Activated naive CD8-positive, alpha-beta T cell treated with anti-CD3 and anti-CD28 coated beads, Interleukin-2, amount 10 ng/mL, durations not matched to agents 7 days and 5 days (primary cell): ENCODE measurements around the gene TNPO1. TPM values are rescaled to one million over a fixed set of nuclear protein-coding genes. Genes with fewer than 3 reads are reported as not detected.
"Not testable (repeated sequence)": the region's sequence is repeated elsewhere in the genome, so short reads cannot be mapped to it uniquely, and the experiment has no call there.

ENCODE experiments used
- ATAC-seq: fragments of 150-1000 bp; cut with Tn5 transposase; one replicate; pipeline ENCODE4 v1.10.0; 2021; ENCODE audit warnings: low read depth, moderate library complexity
- POLR2A ChIA-PET: fragments of 350-600 bp; sonication (Branson Sonifier 250); formaldehyde crosslinking; loops from one replicate; lab custom pipeline; 2021; ENCODE audit warnings: antibody characterized with exemption; lab: Charles Lee
- DNase-seq: peaks from one replicate; pipeline ENCODE4 v3.0.0; 2021
- H3K27ac Mint-ChIP-seq: one replicate; pipeline ENCODE4 v1.8.0; 2022; ENCODE audit warnings: mild to moderate bottlenecking, mixed read lengths
- H3K27me3 Mint-ChIP-seq: one replicate; pipeline ENCODE4 v1.8.0; 2022; ENCODE audit warnings: mild to moderate bottlenecking, moderate library complexity, mixed read lengths
- H3K36me3 Mint-ChIP-seq: one replicate; pipeline ENCODE4 v1.8.0; 2021; ENCODE audit warnings: mild to moderate bottlenecking, mixed read lengths
- H3K4me1 Mint-ChIP-seq: one replicate; pipeline ENCODE4 v1.8.0; 2021; ENCODE audit warnings: mixed read lengths
- H3K4me3 Mint-ChIP-seq: one replicate; pipeline ENCODE4 v1.8.0; 2022; ENCODE audit warnings: mild to moderate bottlenecking, moderate library complexity, mixed read lengths
- H3K9me3 Mint-ChIP-seq: one replicate; pipeline ENCODE4 v1.8.0; 2021; ENCODE audit warnings: mixed read lengths
- total RNA-seq, 2 experiments: library from RNA; stranded (reverse); gene quantifications; one replicate each; pipeline ENCODE4 v1.2.3, GENCODE V29; 2021

TNPO1 gene
- total RNA-seq, 2 experiments from 2014 or later: 76.2 to 81.0 TPM

- DNase-seq, H3K36me3 Mint-ChIP-seq, H3K4me1 Mint-ChIP-seq, H3K4me3 Mint-ChIP-seq, H3K9me3 Mint-ChIP-seq, POLR2A ChIA-PET, H3K27ac Mint-ChIP-seq, ATAC-seq: not testable (repeated sequence)
- H3K27me3 Mint-ChIP-seq: peaks cover 12% of the 10 kb centered on the region
Observed at GRCh38 chr5:72932686-72933085, 116.2 kb downstream of the TNPO1 start.

- H3K4me3 Mint-ChIP-seq, H3K4me1 Mint-ChIP-seq, ATAC-seq, POLR2A ChIA-PET, H3K36me3 Mint-ChIP-seq, H3K9me3 Mint-ChIP-seq, H3K27ac Mint-ChIP-seq, DNase-seq: not testable (repeated sequence)
- peaks cover 28% of the 10 kb centered on the region for H3K27me3 Mint-ChIP-seq
Observed at GRCh38 chr5:72934953-72935725, 118.7 kb downstream of the TNPO1 start.

DNA sequence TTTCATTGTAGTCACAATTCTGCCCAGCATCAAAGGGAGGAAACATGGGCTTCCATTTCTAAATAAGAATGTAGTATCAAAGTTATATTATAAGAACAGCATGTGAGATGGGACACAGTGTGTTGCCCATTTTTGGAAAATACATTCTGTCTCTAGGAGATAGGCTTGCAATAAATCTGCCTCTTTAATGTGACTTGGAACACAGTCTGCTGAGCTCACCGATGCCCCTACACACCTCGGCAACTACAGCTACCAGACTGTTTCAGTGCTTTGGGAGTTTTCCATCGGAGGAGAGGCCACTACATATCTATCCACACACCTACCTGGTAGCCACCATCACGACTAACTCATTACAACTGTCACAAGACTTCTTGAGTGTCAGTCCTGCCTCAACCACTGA is 120.4 kb downstream of the TNPO1 start:
- ATAC-seq (no peak), DNase-seq (no peak)
- H3K27ac Mint-ChIP-seq: no peak overlapping the region
- no peaks in the 10 kb centered on the region for H3K4me1 Mint-ChIP-seq
- peaks cover 22% of the 10 kb centered on the region for H3K27me3 Mint-ChIP-seq
- POLR2A ChIA-PET: no interaction called here
- no peaks in the 10 kb centered on the region for H3K36me3 Mint-ChIP-seq
- H3K9me3 Mint-ChIP-seq: no peaks in the 10 kb centered on the region
- no peak overlapping the region for H3K4me3 Mint-ChIP-seq

- Mint-ChIP-seq H3K27me3 (peaks cover 22% of the 10 kb centered on the region), H3K4me3 (no peak overlapping the region), H3K4me1 (no peaks in the 10 kb centered on the region), H3K36me3 (no peaks in the 10 kb centered on the region), H3K9me3 (no peaks in the 10 kb centered on the region), H3K27ac (no peak overlapping the region)
- no peak for ATAC-seq
- POLR2A ChIA-PET: no interaction called here
- DNase-seq: no peak
Observed at GRCh38 chr5:72937517-72938061, 121.1 kb downstream of the TNPO1 start.

GRCh38 chr5:72938206-72938605 is 121.7 kb downstream of the TNPO1 start:
- DNase-seq: no peak
- Mint-ChIP-seq H3K36me3 (no peaks in the 10 kb centered on the region), H3K27ac (no peak overlapping the region), H3K9me3 (no peaks in the 10 kb centered on the region), H3K27me3 (peaks cover 20% of the 10 kb centered on the region), H3K4me1 (no peaks in the 10 kb centered on the region), H3K4me3 (no peak overlapping the region)
- POLR2A ChIA-PET: no interaction called here
- ATAC-seq: no peak

GRCh38 chr5:72940082-72940481 is 123.6 kb downstream of the TNPO1 start:
- DNase-seq (no peak), ATAC-seq (no peak)
- Mint-ChIP-seq H3K9me3 (no peaks in the 10 kb centered on the region), H3K4me3 (no peak overlapping the region), H3K27me3 (peaks cover 24% of the 10 kb centered on the region), H3K36me3 (no peaks in the 10 kb centered on the region), H3K4me1 (no peaks in the 10 kb centered on the region), H3K27ac (no peak overlapping the region)
- POLR2A ChIA-PET: no interaction called here

DNA sequence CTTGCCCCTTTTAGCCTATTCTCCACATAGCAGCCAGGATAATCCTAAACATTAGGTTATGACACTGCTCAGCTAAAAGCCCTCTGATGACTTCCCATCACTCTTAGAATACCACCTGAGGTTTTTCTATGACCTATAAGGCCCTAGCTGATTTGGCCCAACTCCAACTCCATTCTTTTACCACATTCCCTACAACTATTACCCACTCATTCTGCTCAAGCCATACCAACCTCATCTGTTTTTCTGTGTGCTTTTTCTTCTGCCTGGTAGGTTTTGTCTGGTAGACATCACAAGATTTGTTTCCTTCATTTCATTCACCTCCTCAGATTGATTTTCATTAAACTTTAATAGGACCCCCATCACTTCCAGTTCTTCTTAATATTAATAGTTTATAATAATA is 126.8 kb downstream of the TNPO1 start:
- POLR2A ChIA-PET: no interaction called here
- Mint-ChIP-seq H3K9me3 (no peaks in the 10 kb centered on the region), H3K4me1 (no peaks in the 10 kb centered on the region), H3K4me3 (no peak overlapping the region), H3K36me3 (no peaks in the 10 kb centered on the region), H3K27ac (no peak overlapping the region), H3K27me3 (peaks cover 21% of the 10 kb centered on the region)
- no peak for ATAC-seq
- no peak for DNase-seq

DNA sequence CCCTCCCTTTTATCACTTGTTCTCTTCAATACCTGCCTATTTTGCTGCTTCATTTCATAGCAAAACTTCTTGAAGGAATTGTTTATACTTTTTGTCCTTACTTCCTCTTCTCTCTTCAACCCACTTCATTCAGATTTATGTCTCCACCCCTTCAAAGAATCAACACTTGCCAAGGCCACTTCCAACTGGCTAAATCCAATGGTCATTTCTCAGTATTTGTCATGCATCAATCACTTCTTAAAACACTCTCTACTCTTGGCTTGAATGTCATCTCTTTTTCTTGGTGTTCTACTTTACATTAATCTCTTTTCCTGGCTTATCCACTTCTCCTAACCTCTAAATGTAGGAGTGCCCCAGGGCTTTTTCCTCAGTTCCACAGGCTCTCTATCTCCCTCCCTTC is 131.0 kb downstream of the TNPO1 start:
- H3K27me3 Mint-ChIP-seq: peaks cover 29% of the 10 kb centered on the region
- POLR2A ChIA-PET: no interaction called here

DNA sequence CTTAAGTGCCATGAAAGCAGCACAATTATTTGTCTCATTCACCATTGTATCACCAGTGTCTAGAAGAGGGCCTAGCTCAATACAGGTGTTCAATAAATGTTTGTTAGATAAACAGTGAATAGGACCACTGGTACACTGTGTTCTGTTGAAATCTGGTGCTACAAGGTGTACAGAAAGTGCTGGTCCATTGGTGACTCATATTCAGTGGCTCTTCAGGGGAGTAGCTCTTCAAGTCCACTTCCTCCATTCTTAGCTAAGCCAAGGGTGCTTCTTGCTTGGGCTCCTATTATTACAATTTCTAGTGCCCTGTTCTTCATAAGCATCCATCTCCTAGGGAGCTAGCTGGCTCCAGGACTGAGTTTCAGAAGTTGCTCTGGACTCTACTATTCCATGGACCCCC is 133.0 kb downstream of the TNPO1 start:
- Mint-ChIP-seq H3K4me1 (no peaks in the 10 kb centered on the region), H3K4me3 (no peak overlapping the region), H3K27ac (no peak overlapping the region), H3K9me3 (no peaks in the 10 kb centered on the region), H3K27me3 (peaks cover 38% of the 10 kb centered on the region), H3K36me3 (no peaks in the 10 kb centered on the region)
- no peak for DNase-seq
- POLR2A ChIA-PET: no interaction called here
- ATAC-seq: no peak

More for the DNA sequence above, 131.0 kb downstream of the TNPO1 start:
- ATAC-seq (no peak), DNase-seq (no peak)
- Mint-ChIP-seq H3K4me1 (no peaks in the 10 kb centered on the region), H3K4me3 (no peak overlapping the region), H3K36me3 (no peaks in the 10 kb centered on the region), H3K27ac (no peak overlapping the region), H3K9me3 (no peaks in the 10 kb centered on the region)

- H3K9me3 Mint-ChIP-seq: no peaks in the 10 kb centered on the region
- no peak for DNase-seq
- ATAC-seq: no peak
- H3K36me3 Mint-ChIP-seq: no peaks in the 10 kb centered on the region
- POLR2A ChIA-PET: no interaction called here
- peaks cover 40% of the 10 kb centered on the region for H3K27me3 Mint-ChIP-seq
- peaks cover 14% of the 10 kb centered on the region for H3K4me1 Mint-ChIP-seq
- no peak overlapping the region for H3K27ac Mint-ChIP-seq
- no peak overlapping the region for H3K4me3 Mint-ChIP-seq
Observed at GRCh38 chr5:72951671-72952468, 135.4 kb downstream of the TNPO1 start.

- Mint-ChIP-seq H3K4me3 (no peak overlapping the region), H3K9me3 (no peaks in the 10 kb centered on the region), H3K27ac (no peak overlapping the region), H3K36me3 (peaks cover 1% of the 10 kb centered on the region), H3K4me1 (peaks cover 14% of the 10 kb centered on the region), H3K27me3 (peaks cover 60% of the 10 kb centered on the region)
- POLR2A ChIA-PET: no interaction called here
- DNase-seq: no peak
- ATAC-seq: no peak
Observed at GRCh38 chr5:72954389-72954788, 137.9 kb downstream of the TNPO1 start.

DNA sequence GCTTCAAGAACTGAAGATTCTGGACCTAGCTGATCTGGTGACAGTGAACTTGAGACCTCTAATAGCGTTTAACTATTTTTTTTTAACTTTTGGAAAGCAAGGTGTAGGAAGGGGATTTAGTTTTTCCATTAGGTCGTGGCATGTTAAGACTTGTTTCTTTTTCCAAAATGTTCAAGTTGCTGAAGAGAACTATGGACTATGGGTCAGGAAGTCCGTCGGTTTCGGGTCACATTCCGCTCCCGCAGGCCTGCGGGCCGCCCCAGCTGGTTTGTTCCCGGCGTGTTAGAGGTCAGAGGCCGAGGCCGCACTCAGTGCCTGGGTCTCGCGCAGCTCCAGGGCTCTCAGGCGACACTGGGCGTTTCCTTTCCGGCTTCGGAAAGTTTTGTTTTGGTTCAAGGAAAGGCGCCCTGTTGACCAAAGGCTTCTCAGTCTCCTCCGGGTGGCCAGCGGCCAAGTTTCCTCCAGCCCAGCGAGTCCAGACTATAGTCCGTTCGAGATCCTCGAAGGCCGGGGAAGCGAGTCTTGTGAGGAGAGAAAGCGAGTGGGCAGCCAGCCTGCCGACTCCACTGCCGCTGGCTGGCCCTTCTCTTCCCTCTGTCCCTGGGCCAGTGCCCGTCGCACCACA is 138.8 kb downstream of the TNPO1 start:
- peak; percentile 45 for ATAC-seq
- peak overlapping the region; percentile 73 for H3K27ac Mint-ChIP-seq
- H3K9me3 Mint-ChIP-seq: no peaks in the 10 kb centered on the region
- no peak for DNase-seq
- POLR2A ChIA-PET: no interaction called here
- H3K36me3 Mint-ChIP-seq: peaks cover 1% of the 10 kb centered on the region
- H3K27me3 Mint-ChIP-seq: peaks cover 61% of the 10 kb centered on the region
- H3K4me3 Mint-ChIP-seq: peak overlapping the region; percentile 94
- H3K4me1 Mint-ChIP-seq: peaks cover 14% of the 10 kb centered on the region

- H3K9me3 Mint-ChIP-seq: no peaks in the 10 kb centered on the region
- peak; percentile 98 for DNase-seq
- H3K36me3 Mint-ChIP-seq: peaks cover 1% of the 10 kb centered on the region
- peak within 1 kb of the TSS; percentile 94 for H3K4me3 Mint-ChIP-seq
- POLR2A ChIA-PET: no interaction called here
- H3K4me1 Mint-ChIP-seq: peaks cover 14% of the 10 kb centered on the region
- peak; percentile 98 for ATAC-seq
- peak within 1 kb of the TSS; percentile 73 for H3K27ac Mint-ChIP-seq
- H3K27me3 Mint-ChIP-seq: peaks cover 61% of the 10 kb centered on the region
Observed at GRCh38 chr5:72955768-72956323, 139.4 kb downstream of the TNPO1 start, which contains the start of gene FCHO2. TSS of gene FCHO2 (plus strand) at chr5:72956041. CDS start at chr5:72956097, 56 bp downstream.
